Effector CD4-positive, alpha-beta T cell (primary cell): ENCODE results near the gene RNF166.

Experiments
- DNase-seq: peaks from one replicate; pipeline ENCODE4 v3.0.0-alpha.2; 2020

The RNF166 gene

GRCh38 chr16:88650749-88651275, 55.4 kb downstream of the RNF166 start, which contains the start of gene CYBA:
Gene CYBA, minus strand, starts transcription at chr16:88651053. Its CDS starts 40 bp downstream, at chr16:88651013.
- DNase-seq = peak; percentile 63

- DNase-seq = no peak
Observed at GRCh38 chr16:88649924-88650748, 56.1 kb downstream of the RNF166 start.

GRCh38 chr16:88649195-88649923, 56.8 kb downstream of the RNF166 start:
- DNase-seq = no peak

- no peak for DNase-seq
Observed at GRCh38 chr16:88647178-88648070, 58.8 kb downstream of the RNF166 start.
